Measurements from ENCODE around the gene TOP3B. TPM values are rescaled to one million over a fixed set of nuclear protein-coding genes. Genes with fewer than 3 reads are reported as not detected.

Gene TOP3B
- total RNA-seq, 1 donor from 2014 or later: 26.4 TPM

DNA sequence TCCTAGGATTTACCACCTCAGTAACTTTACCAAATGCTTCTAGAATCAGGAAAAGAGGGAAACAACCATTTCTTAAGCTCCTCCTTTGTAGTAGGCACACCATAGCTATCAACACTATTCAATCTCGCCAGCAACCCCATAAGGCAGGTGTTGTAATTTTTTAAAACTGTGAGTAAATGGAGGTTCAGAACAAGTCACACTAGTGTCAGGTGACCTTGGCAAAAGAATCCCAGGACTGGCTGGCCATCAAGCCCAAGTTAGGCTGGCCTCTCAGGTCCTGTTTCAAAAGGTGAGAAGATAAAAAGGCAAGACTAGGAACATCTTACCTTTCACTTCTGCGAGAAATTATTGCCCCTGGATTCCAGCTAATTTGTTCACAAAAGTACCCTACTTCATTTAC lies 713 bp downstream of the TOP3B start:
- Histone ChIP-seq H3K9me3 (no peaks in the 10 kb centered on the region), H3K27me3 (no peaks in the 10 kb centered on the region), H3K36me3 (no peaks in the 10 kb centered on the region), H3K27ac (peak overlapping the region; percentile 69 to 83), H3K4me3 (peak overlapping the region; percentile 73 to 100), H3K4me1 (peaks cover 0 to 14% of the 10 kb centered on the region in 2 donors)
- TF ChIP-seq, protein P1, sequence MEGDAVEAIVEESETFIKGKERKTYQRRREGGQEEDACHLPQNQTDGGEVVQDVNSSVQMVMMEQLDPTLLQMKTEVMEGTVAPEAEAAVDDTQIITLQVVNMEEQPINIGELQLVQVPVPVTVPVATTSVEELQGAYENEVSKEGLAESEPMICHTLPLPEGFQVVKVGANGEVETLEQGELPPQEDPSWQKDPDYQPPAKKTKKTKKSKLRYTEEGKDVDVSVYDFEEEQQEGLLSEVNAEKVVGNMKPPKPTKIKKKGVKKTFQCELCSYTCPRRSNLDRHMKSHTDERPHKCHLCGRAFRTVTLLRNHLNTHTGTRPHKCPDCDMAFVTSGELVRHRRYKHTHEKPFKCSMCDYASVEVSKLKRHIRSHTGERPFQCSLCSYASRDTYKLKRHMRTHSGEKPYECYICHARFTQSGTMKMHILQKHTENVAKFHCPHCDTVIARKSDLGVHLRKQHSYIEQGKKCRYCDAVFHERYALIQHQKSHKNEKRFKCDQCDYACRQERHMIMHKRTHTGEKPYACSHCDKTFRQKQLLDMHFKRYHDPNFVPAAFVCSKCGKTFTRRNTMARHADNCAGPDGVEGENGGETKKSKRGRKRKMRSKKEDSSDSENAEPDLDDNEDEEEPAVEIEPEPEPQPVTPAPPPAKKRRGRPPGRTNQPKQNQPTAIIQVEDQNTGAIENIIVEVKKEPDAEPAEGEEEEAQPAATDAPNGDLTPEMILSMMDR (IDR thresholded peaks at IDR 0.05): no peak
- intact Hi-C loops (cut with DNase I): no loop called here
- no peak for DNase-seq (ENCODE audit: low spot score in 2 of 2)

DNA sequence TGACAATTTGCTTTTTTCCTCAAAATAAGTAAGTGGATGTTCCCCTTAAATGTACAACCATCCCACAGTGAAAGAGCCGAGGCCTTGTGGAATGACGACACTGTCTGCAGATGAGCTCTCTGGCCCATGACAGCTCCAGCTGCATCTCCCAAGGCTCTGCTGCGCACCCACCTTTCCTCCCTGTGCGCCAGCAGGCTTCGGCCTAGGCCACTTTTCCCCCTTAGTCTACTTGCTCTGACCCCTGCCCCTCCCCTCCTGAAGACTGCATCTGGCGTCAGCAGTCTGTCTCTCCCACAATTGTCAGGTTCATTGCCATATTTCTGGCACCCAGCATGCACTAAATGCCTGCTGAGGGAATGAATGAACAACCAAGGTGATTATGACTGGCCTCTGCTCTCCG lies 2.0 kb downstream of the TOP3B start:
- Histone ChIP-seq H3K36me3 (peaks cover 0 to under 1% of the 10 kb centered on the region in 2 donors), H3K27me3 (no peaks in the 10 kb centered on the region), H3K9me3 (no peaks in the 10 kb centered on the region), H3K4me1 (peaks cover 0 to 14% of the 10 kb centered on the region in 2 donors), H3K4me3 (no peak overlapping the region), H3K27ac (no peak overlapping the region)
- intact Hi-C loops (cut with DNase I): no loop called here
- TF ChIP-seq, protein P1 (IDR thresholded peaks at IDR 0.05): no peak
- no peak for DNase-seq (ENCODE audit: low spot score in 2 of 2)

DNA sequence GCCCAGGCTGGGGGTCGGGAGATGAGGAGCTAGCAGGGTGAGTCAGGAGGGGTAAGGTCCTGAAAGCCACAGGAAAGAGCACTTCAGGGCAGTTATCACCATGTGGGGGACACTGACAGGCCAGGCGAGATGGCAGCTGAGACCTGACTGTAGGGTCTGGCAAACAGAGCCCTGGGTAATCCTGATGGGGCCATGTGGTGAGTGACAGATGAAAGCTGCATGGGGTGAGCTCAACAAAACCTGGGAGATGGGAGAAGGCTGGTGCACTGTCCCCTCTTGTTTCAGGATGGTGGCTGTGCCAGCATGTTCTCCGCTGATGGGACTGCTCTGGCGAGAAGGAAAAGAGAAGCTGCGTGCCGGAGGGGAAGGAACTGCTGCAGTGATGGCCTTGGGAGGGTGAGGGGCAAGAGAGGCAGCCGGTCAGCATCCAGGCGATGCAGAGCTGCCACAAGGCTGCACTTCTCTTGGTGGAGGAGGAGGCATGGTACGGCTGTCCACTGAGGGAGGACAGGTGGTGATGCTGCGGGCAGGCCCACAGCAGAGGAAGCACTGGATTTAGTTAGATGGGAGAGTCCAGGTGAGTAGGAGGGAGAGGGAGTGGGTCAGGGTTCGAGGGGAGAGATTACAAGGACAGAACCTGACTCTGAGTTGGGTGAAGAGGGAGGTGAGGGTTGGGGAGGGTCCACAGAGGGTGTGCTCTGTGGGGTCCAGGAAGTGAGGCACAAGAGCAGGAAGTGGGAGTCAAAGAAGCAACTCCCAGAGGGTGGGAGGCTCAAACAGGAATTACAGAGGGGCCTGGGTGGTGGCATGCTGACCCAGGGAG lies 3.8 kb downstream of the TOP3B start:
- intact Hi-C loops (cut with DNase I): no loop called here
- TF ChIP-seq, protein P1 (IDR thresholded peaks at IDR 0.05): no peak
- no peak overlapping the region for H3K4me3 ChIP-seq

DNA sequence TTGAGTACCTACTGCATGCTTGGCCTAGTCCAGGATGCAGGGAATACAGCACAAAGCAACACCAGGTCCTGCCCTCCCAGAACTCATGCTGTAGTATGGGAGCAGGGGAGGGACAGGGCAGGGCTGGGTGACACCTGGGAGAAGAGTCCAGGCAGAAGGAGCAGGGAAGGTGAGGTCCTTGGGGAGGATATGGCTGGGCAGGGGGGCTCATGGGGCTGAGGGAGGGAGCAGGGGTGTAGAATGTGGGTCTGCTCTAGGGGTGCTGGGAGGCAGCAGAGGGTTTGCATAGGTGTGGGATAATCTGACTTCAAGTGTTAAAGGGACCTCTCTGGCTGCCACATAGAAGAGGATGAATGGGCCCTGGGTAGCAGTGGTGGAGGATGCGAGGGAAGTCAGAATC lies 4.8 kb downstream of the TOP3B start:
- no peak for DNase-seq (ENCODE audit: low spot score in 2 of 2)

More for the DNA sequence above, 3.8 kb downstream of the TOP3B start:
- peaks cover 15 to 18% of the 10 kb centered on the region in 2 donors for H3K36me3 ChIP-seq
- H3K27ac ChIP-seq: no peak overlapping the region
- H3K4me1 ChIP-seq: peaks cover 0 to 14% of the 10 kb centered on the region in 2 donors
- DNase-seq (ENCODE audit: low spot score in 2 of 2): no peak
- no peaks in the 10 kb centered on the region for H3K27me3 ChIP-seq
- H3K9me3 ChIP-seq: no peaks in the 10 kb centered on the region

DNA sequence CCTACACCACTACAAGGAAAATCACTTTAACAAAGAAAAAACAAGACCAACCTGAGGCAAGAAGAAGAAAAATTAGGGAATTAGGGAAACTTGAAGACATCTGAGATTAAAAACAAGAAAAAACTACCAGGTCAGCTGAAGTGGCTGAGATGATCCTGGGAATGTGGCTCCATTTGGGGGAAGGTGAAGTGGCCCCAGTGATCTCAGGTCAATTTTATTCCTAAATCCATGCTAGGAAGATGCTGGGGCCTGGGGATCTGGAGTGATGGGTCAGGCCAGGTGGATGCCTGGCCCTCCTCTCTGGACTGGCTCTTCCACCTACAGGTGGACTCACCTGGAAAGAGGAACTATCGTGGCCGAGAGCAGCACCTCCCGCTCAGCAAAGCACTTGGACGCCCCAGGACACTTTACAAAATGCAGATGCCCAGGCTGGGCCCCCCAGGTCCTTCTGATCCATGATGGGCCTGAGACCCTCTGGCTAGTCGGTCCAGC lies 6.7 kb downstream of the TOP3B start:
- Histone ChIP-seq H3K36me3 (peaks cover 37 to 47% of the 10 kb centered on the region in 2 donors), H3K4me3 (no peak overlapping the region), H3K27me3 (no peaks in the 10 kb centered on the region), H3K27ac (no peak overlapping the region), H3K4me1 (no peaks in the 10 kb centered on the region), H3K9me3 (no peaks in the 10 kb centered on the region)
- intact Hi-C loops (cut with DNase I): no loop called here
- no peak for DNase-seq (ENCODE audit: low spot score in 2 of 2)
- TF ChIP-seq, protein P1 (IDR thresholded peaks at IDR 0.05): no peak

More for the DNA sequence above, 4.8 kb downstream of the TOP3B start:
- intact Hi-C loops (cut with DNase I): no loop called here
- peaks cover 23 to 28% of the 10 kb centered on the region in 2 donors for H3K36me3 ChIP-seq
- H3K9me3 ChIP-seq: no peaks in the 10 kb centered on the region
- peaks cover 0 to 14% of the 10 kb centered on the region in 2 donors for H3K4me1 ChIP-seq
- no peak overlapping the region for H3K4me3 ChIP-seq
- no peaks in the 10 kb centered on the region for H3K27me3 ChIP-seq
- TF ChIP-seq, protein P1 (IDR thresholded peaks at IDR 0.05): no peak
- no peak overlapping the region for H3K27ac ChIP-seq

All from ascending aorta (tissue), 2 donors.